Measurements from ENCODE around the gene ELAVL3.
A peak's percentile ranks its signal among the peaks of the same experiment; 100 is the strongest.

Gene ELAVL3

DNA sequence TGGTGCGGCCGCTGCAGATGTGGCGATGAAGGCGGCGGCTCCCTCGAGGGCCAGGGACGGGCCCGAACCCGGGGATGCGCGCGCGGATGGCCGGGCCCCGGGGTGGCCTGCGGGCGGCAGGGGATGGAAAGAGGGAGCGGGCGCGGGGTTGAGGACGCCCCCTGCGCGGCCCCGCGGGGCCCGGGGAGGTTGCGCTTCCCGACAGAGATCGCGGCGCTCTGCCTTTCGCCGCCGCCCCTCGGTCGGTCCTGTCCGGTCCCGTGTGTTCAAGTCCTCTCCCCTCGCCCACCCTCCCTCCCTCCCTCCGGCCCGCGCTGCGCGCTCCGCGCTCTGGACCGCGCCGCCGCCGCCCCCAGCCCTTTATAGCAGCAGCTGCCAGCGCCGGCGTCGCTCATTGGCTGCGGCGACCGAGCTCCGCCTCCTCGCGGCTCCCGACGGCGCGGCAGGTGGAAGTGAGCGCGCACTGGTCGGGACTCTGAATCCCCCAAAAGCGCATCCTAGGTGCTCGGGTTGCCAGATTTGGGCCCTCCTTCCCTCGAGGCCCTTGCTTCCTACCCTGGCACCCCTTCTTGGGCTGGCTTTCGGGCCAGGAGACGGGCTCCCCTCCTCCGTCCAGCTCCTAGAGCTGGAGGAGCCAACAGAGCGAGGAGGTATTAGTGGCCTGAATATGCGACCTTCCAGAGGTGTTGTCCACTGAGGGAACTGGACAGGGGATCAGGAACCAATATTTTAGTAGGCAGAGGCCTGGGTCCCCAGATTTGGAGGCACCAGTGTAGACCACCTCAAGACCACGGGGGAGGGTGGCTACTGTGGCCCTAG lies at the start of gene ELAVL3:
TSS of gene ELAVL3 (minus strand) at position 332 of the 819 bp plus-strand sequence. CDS start 438 bp downstream, outside the sequence.
- DNase-seq, result no peak

DNA sequence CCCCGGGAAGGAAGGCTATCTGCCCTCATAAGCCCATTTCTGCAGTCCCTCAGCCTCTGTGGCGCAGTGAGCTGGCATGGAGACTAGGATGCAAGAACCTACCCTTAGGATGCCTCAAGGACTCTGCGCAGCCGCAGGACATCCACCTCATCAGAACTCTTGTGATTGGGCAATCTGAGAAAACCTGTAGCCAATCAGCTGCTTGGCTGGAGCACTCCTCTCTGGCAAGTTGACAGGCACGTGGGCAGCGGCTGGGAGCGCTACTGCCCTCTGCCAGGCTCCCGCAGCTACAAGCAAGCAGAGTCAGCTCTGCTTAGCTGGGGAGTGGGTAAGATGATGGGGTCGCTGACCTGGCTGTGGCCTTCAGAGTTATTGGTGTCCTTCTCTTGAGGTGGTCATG lies 49.6 kb upstream of the ELAVL3 start:
- DNase-seq, result peak; percentile 18

DNA sequence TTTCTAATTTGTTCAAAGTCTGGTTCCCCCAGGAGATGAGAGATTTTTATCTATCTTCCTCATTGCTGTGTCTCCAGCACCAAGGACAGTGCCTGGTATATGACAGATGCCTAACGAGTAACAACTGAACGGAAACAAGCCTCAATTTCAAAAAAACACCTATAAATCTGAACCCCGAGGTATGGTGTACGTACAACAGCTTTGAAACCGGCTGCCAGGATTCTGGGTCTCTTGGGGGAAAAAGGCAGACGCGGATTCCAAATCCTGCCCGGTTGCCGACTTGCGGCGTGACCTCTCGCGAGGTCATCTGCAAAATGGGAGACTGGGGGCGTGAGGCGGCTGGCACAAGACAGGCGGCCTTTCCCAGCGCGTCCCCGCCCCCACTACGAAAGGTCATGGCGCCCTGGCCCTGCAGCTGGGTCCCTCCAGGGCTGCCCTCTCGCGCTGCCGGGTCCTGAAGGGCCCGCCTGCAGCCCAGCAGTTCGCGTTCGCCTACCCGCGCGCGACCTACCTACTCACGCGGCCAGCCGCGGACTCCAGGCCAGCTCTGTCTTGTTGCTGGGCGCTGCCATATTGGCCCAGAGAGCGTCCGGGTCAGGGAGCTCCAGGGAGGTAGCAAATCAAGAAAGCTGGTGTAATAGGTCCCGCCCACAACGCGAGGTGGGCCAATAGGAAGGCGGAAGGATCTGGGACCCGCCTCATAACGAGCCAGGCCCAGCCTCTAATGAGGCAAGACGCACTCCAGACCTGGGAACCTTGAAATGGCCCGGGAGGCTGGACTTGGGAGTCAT lies 47.9 kb upstream of the ELAVL3 start, which contains the start of gene ECSIT:
TSS of gene ECSIT (minus strand) at position 584 of the 791 bp plus-strand sequence. CDS start 9,964 bp downstream, outside the sequence.
- peak; percentile 90 for DNase-seq

DNA sequence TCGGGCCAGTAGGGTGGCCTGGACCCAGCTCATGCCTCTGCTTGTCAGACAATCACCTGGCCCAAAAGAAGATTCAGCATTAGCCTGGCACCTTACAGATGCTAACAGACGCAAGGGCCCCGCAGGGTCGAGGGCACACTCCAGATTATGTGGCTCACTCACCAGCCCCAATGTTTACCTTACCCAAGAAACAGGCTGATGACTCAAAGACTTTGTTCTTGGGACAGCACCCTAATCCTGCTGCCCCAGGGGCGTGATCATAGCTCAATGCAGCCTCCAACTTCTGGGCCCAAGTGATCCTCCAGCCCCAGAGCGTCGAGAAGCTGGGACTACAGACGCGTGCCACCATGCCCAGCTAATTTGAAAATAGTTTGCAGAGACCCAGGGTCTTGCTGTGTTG lies 38.3 kb upstream of the ELAVL3 start:
- DNase-seq, result no peak

DNA sequence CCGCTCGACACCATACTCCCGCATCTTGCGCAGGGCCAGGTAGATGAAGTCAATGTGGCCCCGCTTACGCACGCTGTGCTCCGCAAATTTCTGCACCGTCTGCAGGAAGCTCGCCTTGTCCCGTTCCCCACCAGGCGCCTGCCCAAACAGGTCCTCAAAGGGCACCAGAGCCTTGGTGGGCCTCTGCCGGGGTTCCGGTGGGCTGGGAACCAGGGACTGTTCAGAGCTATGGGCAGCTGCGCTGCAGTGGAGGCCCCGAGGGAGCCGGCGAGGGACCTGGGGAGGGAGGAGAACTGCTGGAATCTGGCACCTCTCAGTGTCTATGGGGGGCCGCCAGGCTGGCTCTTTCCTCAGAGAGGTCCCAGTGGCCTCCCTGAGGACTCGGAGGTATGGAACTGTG lies 33.1 kb upstream of the ELAVL3 start:
- no peak for DNase-seq

DNA sequence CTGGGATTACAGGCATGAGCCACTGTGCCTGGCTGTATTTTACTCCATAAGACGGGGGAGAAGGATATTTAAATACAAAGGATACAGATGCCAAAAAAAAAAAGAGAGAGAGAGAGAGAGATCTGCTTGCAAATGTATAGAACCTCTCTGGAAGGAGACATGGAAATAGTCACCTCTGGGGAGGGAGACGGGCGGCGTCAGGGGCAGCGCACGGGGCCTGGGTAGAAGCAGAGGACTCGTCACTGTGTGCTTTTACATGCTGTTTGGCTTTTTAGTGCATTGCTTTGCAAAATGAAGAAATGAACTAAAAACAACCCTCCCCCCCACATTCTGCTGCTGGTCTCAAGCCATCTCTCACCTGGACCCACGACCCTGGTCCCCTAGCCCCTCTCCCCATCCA lies 29.6 kb upstream of the ELAVL3 start:
- DNase-seq, result no peak

DNA sequence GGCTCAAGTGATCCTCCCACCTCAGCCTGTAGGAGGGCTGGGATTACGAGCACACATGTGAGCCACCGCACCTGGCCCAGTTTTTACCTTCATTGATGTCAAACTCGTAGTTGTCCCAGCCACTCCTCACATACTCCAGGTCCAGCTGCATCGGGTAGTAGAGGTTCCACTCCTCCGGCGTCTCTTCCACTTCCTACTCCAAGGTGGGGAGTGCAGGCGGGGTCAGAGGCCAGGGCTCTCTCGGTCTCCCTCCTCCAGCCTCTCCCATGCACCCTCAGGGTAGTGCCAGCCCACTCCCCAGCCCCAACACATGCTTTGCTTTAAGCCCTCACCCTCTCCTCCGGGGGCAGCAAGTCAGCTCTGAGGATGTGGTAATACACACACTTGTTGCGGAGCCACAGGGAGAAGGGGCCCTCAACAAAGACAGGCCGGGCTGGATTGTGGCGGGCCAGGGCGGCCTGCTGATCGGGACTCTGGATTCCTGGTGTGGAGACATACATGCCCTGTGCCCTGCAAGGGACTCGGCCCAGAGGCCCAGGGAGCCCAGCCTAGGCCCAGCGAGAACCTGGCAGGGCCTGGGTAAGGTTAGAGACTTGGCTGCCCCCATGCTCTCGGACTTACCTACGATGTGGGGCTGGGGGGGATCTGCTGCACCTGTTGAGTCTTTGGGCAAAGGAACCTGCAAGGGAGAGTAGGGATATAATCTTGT lies 26.7 kb upstream of the ELAVL3 start:
- no peak for DNase-seq

DNA sequence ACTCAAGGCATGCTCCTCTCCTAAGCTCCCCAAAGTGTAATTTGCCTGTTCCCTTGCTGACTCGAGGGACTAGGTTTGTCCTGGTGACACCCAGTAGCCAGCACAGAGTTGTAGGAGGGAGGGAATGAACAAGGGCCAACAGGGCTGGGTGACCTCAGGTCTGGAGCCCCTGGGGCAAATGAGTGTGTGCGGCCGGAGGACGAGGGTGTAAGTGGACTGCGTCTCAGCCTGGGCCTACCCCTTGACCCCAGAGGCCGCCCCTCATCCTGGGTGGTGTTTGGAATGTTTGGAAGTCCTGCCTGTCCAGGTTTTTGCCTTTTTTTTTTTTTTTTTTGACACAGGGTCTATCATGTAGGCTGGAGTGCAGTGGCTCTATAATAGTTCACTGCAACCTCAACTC lies 26.1 kb upstream of the ELAVL3 start:
- no peak for DNase-seq

DNA sequence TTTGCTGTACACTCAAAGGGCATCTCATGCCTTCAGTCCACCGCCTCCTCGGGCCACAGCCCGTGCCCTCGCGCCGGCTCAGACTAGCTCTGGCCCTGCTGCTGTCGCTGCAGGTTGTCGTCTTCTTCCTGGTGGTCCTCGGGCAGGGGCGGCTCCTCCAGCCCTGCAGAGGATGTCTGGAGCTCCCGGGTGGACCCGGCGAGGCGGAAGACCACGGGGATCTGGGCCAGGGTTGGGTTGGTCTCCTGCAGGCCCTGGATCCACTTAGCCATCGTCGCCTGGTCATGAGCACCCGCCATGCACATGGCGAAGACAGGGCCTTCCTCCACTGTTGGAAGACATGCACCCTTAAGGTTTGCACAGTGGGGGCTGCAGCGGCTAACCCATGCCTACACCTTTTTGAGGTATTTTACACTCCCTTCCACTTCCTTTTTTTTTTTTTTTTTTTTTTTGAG lies 25.3 kb upstream of the ELAVL3 start:
- DNase-seq, result no peak

DNA sequence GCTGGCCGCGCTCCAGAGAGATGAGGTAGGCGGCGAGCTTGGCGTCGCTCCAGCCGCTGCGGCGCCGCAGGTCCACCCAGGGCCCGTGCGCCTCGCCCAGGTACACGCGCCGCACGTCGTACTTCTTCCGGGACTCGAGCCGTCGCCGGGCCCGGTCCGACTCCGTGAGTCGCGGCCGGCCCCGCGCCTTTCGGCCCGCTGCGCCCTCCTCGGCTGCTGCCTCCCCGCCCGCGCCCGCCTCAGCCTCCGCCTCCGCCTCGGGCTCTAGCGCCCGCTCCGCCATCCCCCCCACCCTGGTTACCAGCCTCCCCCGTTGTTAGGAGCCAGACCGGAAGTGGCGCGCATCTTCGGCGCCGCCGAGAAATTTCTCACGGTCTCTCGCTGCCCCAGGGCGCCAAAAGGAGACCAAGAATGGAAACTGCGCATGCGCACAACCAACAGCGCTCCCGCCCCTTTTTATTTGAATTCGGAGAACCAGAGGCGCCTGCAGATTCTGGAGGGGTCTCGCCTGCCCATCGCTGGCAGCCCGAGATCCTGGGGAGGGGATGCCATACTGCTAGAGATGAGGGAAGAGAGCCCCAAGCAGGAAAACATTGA lies 24.8 kb upstream of the ELAVL3 start, which contains the start of gene ZNF653:
TSS of gene ZNF653 (minus strand) at position 336 of the 597 bp plus-strand sequence. CDS start at position 283, 53 bp downstream.
- DNase-seq, result peak; percentile 94

DNA sequence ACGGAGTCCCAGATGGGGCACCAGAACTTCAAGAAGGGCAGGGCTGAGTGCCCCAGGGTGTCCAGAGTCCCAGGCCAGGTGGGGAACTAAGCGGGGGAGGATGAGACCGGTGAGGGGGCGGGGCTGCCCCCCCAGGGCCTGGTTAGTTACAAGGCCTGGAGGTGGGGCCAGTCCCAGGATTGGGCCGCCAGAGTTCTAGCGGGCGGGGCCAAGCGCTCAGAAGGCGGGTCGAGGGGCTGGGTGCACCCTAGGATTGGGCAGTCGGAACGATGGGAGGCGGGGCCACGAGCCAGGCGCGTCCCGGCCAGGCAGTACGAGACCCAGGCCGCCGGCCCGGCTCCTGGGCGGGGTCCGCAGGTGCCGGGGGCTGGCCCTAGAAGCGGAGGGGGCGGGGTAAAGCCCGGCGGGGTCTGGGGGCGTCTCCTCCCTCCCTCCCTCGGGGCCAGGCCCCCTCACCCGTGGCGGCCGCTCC lies 24.2 kb upstream of the ELAVL3 start:
- DNase-seq, result peak; percentile 97

DNA sequence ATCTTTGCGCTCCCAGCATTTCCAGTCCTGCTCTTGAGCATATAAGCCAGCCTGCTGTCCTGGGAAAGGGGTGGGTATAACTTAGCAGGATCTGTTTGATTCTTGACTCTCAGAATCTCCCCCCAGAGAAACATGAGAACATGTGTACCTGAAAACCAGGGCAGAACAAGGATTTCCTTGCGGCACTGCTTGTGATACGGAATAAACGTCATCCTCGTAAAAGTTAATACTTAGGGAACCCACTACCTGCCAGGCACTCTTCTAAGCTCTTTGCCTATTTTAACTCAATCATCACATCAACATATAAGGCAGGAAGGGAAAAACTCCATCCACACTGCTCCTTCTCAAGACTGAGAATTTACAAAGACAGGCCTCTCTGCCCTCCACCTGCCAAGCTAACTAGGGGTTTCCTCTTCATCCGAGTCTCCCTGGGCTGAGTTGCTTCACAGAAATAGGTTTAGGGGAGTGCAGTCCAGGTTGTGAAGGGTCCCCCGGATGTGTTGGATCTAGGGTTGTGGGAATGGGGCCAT lies 23.7 kb upstream of the ELAVL3 start:
- DNase-seq, result no peak

DNA sequence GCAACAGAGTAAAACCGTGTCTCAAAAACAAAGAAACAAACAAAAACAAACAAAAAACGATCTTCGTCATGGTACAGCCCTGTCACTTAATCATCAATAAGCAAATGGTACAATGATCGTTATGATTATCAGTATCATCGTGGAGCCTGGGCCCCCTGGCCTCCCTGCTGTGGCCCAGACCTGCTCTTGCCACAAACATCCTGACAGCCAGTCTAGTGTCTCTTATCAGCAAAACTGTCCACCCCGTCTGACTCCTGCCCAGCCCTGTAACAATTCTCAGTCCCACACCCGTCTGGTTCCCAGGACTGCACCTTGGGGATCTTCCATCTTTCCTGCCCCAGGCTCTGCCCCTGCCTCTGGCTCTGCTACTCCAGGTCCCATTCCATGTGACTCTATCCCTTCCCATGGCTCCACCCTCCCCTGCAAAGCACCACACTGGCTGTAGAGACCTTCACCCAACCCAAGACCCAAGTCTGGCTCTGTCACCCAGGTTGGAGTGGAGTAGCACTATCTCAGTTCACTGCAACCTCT lies 19.1 kb upstream of the ELAVL3 start:
- no peak for DNase-seq

DNA sequence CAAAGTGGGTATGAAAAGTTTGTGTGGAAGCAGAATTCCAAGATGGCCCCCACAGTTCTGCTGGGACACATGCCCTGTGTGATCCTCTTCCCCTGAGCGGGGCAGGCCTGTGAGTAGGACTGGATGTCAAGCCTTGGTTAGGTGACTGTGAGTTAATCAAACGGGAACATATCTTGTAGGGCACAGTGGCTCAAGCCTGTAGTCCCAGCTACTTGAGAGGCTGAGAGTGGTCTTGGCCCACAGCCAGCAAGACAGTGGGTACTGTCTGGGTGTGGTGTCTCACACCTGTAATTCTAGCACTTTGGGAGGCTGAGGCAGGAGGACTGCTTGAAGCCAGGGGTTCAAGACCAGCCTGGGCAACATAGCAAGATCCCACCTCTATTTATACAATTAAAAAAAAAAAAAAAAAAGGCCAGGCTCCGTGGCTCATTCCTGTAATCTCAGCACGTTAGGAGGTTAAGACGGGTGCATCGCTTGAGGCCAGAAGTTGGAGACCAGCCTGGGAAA lies 18.4 kb upstream of the ELAVL3 start:
- DNase-seq, result no peak

DNA sequence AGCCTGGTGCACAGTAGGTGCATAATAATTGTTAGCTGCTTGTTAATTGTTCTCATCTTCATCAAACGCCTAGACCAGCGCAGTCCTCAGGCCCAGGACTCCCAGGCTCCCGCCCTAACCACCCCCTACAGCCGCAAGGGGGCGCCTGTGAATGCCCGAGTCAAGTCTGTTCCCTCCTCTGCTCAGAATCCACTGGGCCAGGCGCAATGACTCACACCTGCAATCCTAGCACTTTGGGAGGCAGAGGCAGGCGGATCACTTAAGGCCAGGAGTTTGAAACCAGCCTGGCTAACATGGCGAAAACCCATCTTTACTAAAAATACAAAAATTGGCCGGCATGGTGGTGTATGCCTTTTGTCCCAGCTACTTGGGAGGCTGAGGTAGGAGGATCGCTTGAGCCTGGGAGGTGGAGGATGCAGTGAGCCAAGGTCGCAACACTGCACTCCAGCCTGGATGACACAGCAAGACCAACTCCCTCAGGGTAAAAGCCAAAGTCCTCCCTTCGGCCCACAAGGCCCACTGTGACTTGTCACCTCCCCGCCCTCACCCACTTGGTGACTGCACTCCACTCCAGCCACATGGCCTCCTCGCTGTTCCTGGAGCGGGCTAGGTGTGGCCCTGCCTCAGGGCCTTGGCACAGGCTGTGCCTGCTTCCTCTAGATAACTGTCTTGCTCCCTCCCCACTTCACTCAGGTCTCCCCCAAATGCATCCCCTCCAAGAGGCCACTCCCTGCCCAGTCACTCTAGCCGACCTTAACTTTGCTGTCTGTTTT lies 15.7 kb upstream of the ELAVL3 start:
- DNase-seq, result peak; percentile 62

DNA sequence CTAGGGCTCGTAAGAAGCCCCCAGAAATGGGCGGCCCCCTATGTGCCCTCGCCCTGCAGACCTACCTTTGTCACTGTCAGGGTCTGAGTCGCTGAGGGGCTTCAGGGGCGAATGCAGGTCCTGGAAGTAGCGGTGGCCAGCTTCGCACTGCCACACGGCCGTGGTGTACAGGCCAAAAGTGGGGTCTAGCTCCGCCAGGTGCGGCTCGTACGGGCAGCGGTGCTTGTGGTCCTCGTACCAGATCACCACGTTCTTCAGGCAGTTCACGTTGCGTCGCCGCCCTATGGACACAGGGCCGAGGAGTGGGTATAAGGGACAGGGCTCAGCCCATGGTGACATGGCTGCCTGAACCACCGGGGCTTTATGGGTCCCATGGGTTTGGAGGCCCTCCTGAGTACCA lies 15.0 kb upstream of the ELAVL3 start:
- DNase-seq, result no peak

DNA sequence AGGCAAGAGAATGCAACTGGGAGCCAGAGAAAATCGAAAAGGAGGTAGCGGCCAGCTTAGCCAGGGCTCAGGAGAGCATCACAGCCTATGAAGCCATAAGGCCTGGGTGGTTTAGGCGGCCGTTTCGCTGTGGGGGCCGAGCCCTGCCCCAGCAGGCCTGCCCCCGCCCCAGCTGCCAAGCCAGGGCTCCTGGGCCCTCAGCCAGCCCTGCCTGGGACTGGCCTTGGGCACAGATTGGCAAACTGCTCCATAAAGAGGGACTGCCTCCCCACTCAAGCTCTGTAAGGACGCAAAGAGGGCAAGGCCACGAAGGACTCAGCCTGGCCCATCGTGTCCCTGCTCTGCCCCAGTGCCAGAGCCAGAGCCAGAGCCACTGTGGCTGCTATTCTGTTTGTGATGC lies 14.6 kb upstream of the ELAVL3 start:
- DNase-seq, result no peak

DNA sequence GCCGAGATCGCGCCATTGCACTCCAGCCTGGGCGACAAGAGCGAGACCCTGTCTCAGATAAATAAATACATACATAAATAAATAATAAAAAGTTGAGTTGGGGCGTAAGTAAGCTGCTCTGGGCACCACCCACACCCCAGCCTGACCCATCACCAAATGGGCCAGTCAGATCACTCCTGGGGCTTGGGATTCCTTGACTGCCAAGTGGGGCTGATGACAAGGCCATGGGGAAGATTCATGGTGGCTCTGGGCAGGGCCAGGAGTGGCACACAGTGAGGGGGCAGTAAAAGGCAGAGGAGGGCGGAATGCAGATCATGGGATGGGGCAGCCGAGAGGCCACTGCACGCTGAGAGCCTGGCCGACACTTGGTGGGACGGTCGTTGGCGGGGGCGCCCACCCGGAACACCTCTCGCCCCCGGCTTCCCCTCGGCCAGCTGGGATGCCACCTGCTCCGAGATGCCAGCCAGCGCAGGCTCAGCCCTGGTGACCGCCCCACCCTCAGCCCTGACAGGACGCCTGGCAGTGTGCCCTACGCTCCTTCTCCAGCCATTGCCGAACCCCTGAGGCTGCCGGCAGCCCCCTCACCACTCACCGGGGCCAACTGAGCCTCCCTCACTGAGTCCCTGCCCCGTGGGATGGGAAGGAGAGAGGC lies 13.9 kb upstream of the ELAVL3 start:
- no peak for DNase-seq

DNA sequence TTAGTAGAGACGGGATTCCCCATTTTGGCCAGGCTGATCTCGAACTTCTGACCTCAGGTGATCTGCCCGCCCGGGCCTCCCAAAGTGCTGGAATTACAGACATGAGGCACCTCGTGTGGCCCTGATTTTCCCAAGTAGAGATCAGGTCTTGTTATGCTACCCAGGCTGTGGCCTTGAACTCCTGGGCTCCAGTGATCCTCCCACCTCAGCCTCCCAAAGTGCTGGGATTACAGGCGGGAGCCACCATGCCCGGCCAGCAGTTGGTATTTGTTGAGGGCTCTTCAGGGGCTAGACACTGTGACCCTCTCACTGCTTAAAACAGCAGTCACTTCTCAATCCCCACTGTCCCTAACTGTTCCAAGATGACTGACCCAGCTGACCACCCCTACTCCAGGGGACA lies 8.5 kb upstream of the ELAVL3 start:
- no peak for DNase-seq

Measured in activated CD4-positive, alpha-beta T cell treated with anti-CD3 and anti-CD28 coated beads, Interleukin-2, amount 50 U/mL, for 1 hour (primary cell).